ENCODE data around the gene SPNS3.
A peak's percentile ranks its signal among the peaks of the same experiment; 100 is the strongest.

SPNS3 gene

GRCh38 chr17:4426499-4427208 lies 7.1 kb upstream of the SPNS3 start:
- Histone ChIP-seq H2BK12ac (ENCODE audit: low read length) (peak overlapping the region; percentile 30), H4K8ac (ENCODE audit: low read depth, low read length) (no peak overlapping the region), H3K4ac (ENCODE audit: low read depth, low read length) (no peak overlapping the region), H3K79me1 (ENCODE audit: low read length) (peaks cover 1% of the 10 kb centered on the region), H2BK5ac (ENCODE audit: low read depth, low read length, poor library complexity) (no peak overlapping the region), H3K4me1 (ENCODE audit: control insufficient read depth in 1 of 2, insufficient read depth in 2 of 2, low read length in 2 of 2) (peaks cover under 1 to 1% of the 10 kb centered on the region in 2 experiments), H4K91ac (ENCODE audit: low read depth, low read length) (peak overlapping the region; percentile 20), H3K36me3 (ENCODE audit: control insufficient read depth in 1 of 2, insufficient read depth in 2 of 2, low read length in 2 of 2) (no peaks in the 10 kb centered on the region), H4K12ac (ENCODE audit: low read depth, low read length) (no peak overlapping the region), H3K14ac (ENCODE audit: low read length) (no peak overlapping the region), H3K23ac (ENCODE audit: low read length) (no peak overlapping the region), H3K27me3 (ENCODE audit: insufficient read depth, low read length) (no peaks in the 10 kb centered on the region), H3K18ac (ENCODE audit: low read length) (peak overlapping the region; percentile 6), H2BK120ac (ENCODE audit: insufficient read depth, low read length, poor library complexity) (peak overlapping the region; percentile 6), H3K9ac (ENCODE audit: low read length) (no peak overlapping the region), H3K4me2 (ENCODE audit: low read length) (no peak overlapping the region), H3K79me2 (ENCODE audit: control insufficient read depth, insufficient read depth, low read length, poor library complexity) (no peaks in the 10 kb centered on the region), H3K9me3 (ENCODE audit: insufficient read depth, low read depth, low read length) (no peaks in the 10 kb centered on the region), H3K27ac (ENCODE audit: low read depth, low read length) (no peak overlapping the region), H3K4me3 (ENCODE audit: low read depth, low read length) (no peak overlapping the region), H2AK5ac (ENCODE audit: low read length) (peak overlapping the region; percentile 4), H2AFZ (ENCODE audit: insufficient read depth, low read length, poor library complexity) (no peak overlapping the region)
- 100% methylated on average over 1 of the region's 10 CpGs for WGBS (ENCODE audit: extremely low coverage, insufficient coverage, insufficient read length)
- DNase-seq, result no peak

DNA sequence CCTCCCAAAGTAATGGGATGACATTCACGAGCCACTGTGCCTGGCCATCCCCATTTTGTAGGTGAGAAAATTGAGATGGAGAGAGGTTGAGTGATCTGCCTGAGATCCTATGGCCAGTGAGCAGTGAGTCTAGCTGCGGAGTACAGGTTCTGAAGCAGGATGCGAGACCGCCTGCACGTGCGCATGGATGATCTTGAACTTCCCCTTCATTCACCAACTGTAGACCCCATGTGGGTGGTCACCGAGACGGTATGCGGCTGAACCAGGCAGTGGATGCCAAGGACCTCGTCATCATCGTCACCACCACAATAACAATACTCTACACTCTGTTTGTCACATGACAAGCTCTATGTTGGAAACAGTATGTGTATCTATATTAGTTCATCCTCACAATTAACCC lies 6.2 kb upstream of the SPNS3 start:
- H3K27ac ChIP-seq (ENCODE audit: low read depth, low read length), result no peak overlapping the region
- H3K4ac ChIP-seq (ENCODE audit: low read depth, low read length), result no peak overlapping the region
- H3K14ac ChIP-seq (ENCODE audit: low read length), result no peak overlapping the region
- no peaks in the 10 kb centered on the region for H3K27me3 ChIP-seq (ENCODE audit: insufficient read depth, low read length)
- no CpG with 5 or more reads among the region's 11 CpGs for WGBS (ENCODE audit: extremely low coverage, insufficient coverage, insufficient read length)
- H3K9ac ChIP-seq (ENCODE audit: low read length), result no peak overlapping the region
- H3K36me3 ChIP-seq (ENCODE audit: control insufficient read depth in 1 of 2, insufficient read depth in 2 of 2, low read length in 2 of 2), result no peaks in the 10 kb centered on the region
- no peak for DNase-seq
- H4K12ac ChIP-seq (ENCODE audit: low read depth, low read length), result no peak overlapping the region
- H2AK5ac ChIP-seq (ENCODE audit: low read length), result peak overlapping the region; percentile 20
- no peak overlapping the region for H2AFZ ChIP-seq (ENCODE audit: insufficient read depth, low read length, poor library complexity)
- no peak overlapping the region for H3K4me3 ChIP-seq (ENCODE audit: low read depth, low read length)
- H2BK120ac ChIP-seq (ENCODE audit: insufficient read depth, low read length, poor library complexity), result no peak overlapping the region
- H3K9me3 ChIP-seq (ENCODE audit: insufficient read depth, low read depth, low read length), result no peaks in the 10 kb centered on the region
- H2BK5ac ChIP-seq (ENCODE audit: low read depth, low read length, poor library complexity), result no peak overlapping the region
- no peak overlapping the region for H4K8ac ChIP-seq (ENCODE audit: low read depth, low read length)
- H4K91ac ChIP-seq (ENCODE audit: low read depth, low read length), result peak overlapping the region; percentile 26
- H3K79me2 ChIP-seq (ENCODE audit: control insufficient read depth, insufficient read depth, low read length, poor library complexity), result no peaks in the 10 kb centered on the region
- peaks cover 0 to 1% of the 10 kb centered on the region in 2 experiments for H3K4me1 ChIP-seq (ENCODE audit: control insufficient read depth in 1 of 2, insufficient read depth in 2 of 2, low read length in 2 of 2)
- H2BK12ac ChIP-seq (ENCODE audit: low read length), result peak overlapping the region; percentile 75
- H3K4me2 ChIP-seq (ENCODE audit: low read length), result no peak overlapping the region
- H3K18ac ChIP-seq (ENCODE audit: low read length), result no peak overlapping the region
- no peak overlapping the region for H3K23ac ChIP-seq (ENCODE audit: low read length)
- H3K79me1 ChIP-seq (ENCODE audit: low read length), result no peaks in the 10 kb centered on the region

DNA sequence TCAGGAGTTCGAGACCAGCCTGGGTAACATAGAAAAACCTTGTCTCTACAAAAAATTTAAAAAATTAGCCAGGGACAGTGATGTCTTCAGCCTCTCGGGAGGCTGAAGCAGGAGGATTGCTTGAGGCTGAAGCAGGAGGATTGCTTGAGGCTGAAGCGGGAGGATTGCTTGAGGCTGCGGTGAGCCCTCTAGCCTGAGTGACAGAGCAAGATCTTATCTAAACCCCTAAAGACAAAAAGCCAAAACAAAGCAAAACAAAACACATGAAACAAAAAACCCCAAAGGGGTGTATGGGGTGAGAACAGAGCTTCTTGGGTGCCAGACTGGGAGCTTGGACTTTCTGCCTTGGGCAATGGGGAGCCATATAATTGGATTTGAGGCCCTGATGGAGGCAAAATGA lies 2.6 kb downstream of the SPNS3 start:
- peak overlapping the region; percentile 75 for H3K14ac ChIP-seq (ENCODE audit: low read length)
- H3K79me1 ChIP-seq (ENCODE audit: low read length), result peaks cover 9% of the 10 kb centered on the region
- H2BK12ac ChIP-seq (ENCODE audit: low read length), result peak overlapping the region; percentile 85
- peak overlapping the region; percentile 58 for H4K91ac ChIP-seq (ENCODE audit: low read depth, low read length)
- H2AFZ ChIP-seq (ENCODE audit: insufficient read depth, low read length, poor library complexity), result no peak overlapping the region
- H2BK5ac ChIP-seq (ENCODE audit: low read depth, low read length, poor library complexity), result peak overlapping the region; percentile 16
- H3K4me2 ChIP-seq (ENCODE audit: low read length), result no peak overlapping the region
- H3K23ac ChIP-seq (ENCODE audit: low read length), result no peak overlapping the region
- no peaks in the 10 kb centered on the region for H3K9me3 ChIP-seq (ENCODE audit: insufficient read depth, low read depth, low read length)
- no peak overlapping the region for H3K18ac ChIP-seq (ENCODE audit: low read length)
- H3K36me3 ChIP-seq (ENCODE audit: control insufficient read depth in 1 of 2, insufficient read depth in 2 of 2, low read length in 2 of 2), result no peaks in the 10 kb centered on the region
- no peak overlapping the region for H2AK5ac ChIP-seq (ENCODE audit: low read length)
- no peaks in the 10 kb centered on the region for H3K27me3 ChIP-seq (ENCODE audit: insufficient read depth, low read length)
- peaks cover 2% of the 10 kb centered on the region for H3K79me2 ChIP-seq (ENCODE audit: control insufficient read depth, insufficient read depth, low read length, poor library complexity)
- WGBS (ENCODE audit: extremely low coverage, insufficient coverage, insufficient read length), result no CpG with 5 or more reads among the region's 4 CpGs
- peak overlapping the region; percentile 49 for H3K4ac ChIP-seq (ENCODE audit: low read depth, low read length)
- H3K4me3 ChIP-seq (ENCODE audit: low read depth, low read length), result no peak overlapping the region
- H4K8ac ChIP-seq (ENCODE audit: low read depth, low read length), result no peak overlapping the region
- H3K4me1 ChIP-seq (ENCODE audit: control insufficient read depth in 1 of 2, insufficient read depth in 2 of 2, low read length in 2 of 2), result peaks cover 4 to 10% of the 10 kb centered on the region in 2 experiments
- no peak overlapping the region for H4K12ac ChIP-seq (ENCODE audit: low read depth, low read length)
- H3K27ac ChIP-seq (ENCODE audit: low read depth, low read length), result no peak overlapping the region
- peak; percentile 59 to 88 for DNase-seq
- H3K9ac ChIP-seq (ENCODE audit: low read length), result no peak overlapping the region
- peak overlapping the region; percentile 47 for H2BK120ac ChIP-seq (ENCODE audit: insufficient read depth, low read length, poor library complexity)

DNA sequence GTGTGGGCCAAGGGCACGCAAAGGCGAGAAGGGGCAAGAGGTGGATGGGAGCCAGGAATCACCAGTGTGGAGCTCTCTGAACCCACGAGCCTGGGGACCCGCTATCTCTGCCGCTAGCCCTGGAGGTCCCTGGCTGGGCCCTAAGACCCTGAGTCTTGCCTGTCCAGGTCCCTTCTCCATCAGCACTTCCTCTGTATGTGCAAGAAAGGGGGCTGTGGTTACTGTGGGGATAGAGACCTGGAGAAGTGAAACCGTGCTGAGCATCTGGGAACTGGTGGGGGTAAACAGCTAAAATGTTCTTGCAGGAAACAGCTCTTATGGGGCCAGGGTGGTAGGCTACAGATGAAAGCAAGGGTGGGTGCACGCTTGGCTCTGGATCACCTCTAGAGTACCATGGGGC lies 3.1 kb downstream of the SPNS3 start:
- no CpG with 5 or more reads among the region's 7 CpGs for WGBS (ENCODE audit: extremely low coverage, insufficient coverage, insufficient read length)

More for the DNA sequence above, 3.1 kb downstream of the SPNS3 start:
- Histone ChIP-seq H2AK5ac (ENCODE audit: low read length) (peak overlapping the region; percentile 93), H3K79me1 (ENCODE audit: low read length) (peaks cover 9% of the 10 kb centered on the region), H3K18ac (ENCODE audit: low read length) (peak overlapping the region; percentile 27), H3K9ac (ENCODE audit: low read length) (no peak overlapping the region), H4K8ac (ENCODE audit: low read depth, low read length) (peak overlapping the region; percentile 66), H3K4me2 (ENCODE audit: low read length) (no peak overlapping the region), H2BK12ac (ENCODE audit: low read length) (peak overlapping the region; percentile 85), H2AFZ (ENCODE audit: insufficient read depth, low read length, poor library complexity) (no peak overlapping the region), H3K14ac (ENCODE audit: low read length) (peak overlapping the region; percentile 75), H3K9me3 (ENCODE audit: insufficient read depth, low read depth, low read length) (no peaks in the 10 kb centered on the region), H3K4ac (ENCODE audit: low read depth, low read length) (peak overlapping the region; percentile 49), H4K91ac (ENCODE audit: low read depth, low read length) (peak overlapping the region; percentile 58), H3K79me2 (ENCODE audit: control insufficient read depth, insufficient read depth, low read length, poor library complexity) (peaks cover 2% of the 10 kb centered on the region), H3K27ac (ENCODE audit: low read depth, low read length) (no peak overlapping the region), H4K12ac (ENCODE audit: low read depth, low read length) (no peak overlapping the region), H2BK5ac (ENCODE audit: low read depth, low read length, poor library complexity) (peak overlapping the region; percentile 16), H3K4me3 (ENCODE audit: low read depth, low read length) (no peak overlapping the region), H3K23ac (ENCODE audit: low read length) (no peak overlapping the region), H2BK120ac (ENCODE audit: insufficient read depth, low read length, poor library complexity) (peak overlapping the region; percentile 47), H3K4me1 (ENCODE audit: control insufficient read depth in 1 of 2, insufficient read depth in 2 of 2, low read length in 2 of 2) (peaks cover 4 to 10% of the 10 kb centered on the region in 2 experiments), H3K36me3 (ENCODE audit: control insufficient read depth in 1 of 2, insufficient read depth in 2 of 2, low read length in 2 of 2) (no peaks in the 10 kb centered on the region), H3K27me3 (ENCODE audit: insufficient read depth, low read length) (no peaks in the 10 kb centered on the region)
- no peak for DNase-seq

All from trophoblast cell (in vitro differentiated cells and primary cell).